Myocyte (in vitro differentiated cells): ENCODE measurements around the gene FAM78B. TPM values are rescaled to one million over a fixed set of nuclear protein-coding genes. Genes with fewer than 3 reads are reported as not detected.

Source experiments
- microRNA counts: library from miRNA; unstranded; fragments of <30 nt; microRNA quantifications from one replicate; lab custom pipeline; 2016
- microRNA-seq: library from miRNA; unstranded; fragments of <30 nt; microRNA quantifications from one replicate; pipeline ENCODE4, GENCODE V29; 2016
- total RNA-seq: library from RNA; depleted of rRNA; stranded (reverse); fragments of >200 nt; gene quantifications from 2 replicates; pipeline ENCODE4 v1.2.3, GENCODE V29; 2014

FAM78B gene
- total RNA-seq, 1 donor from 2014 or later, result not detected

MicroRNA genes within 50 kb of the gene (microRNA counts, 767-probe panel; counts per million panel counts)
- not detected for microRNA hsa-miR-921 (lab: Ali Mortazavi, UCI)

Small RNA genes within 50 kb of the gene (microRNA-seq; reads per million reads assigned to microRNA genes)
- gene MIR921, result not detected
